DND-41 (cell line): ENCODE measurements around the gene TREM2.

ENCODE experiments used
- ATAC-seq: fragments of 200-7000 bp; cut with Tn5 transposase; 3 replicates; pipeline ENCODE4 v1.9.1; 2021; ENCODE audit warnings: low read depth; ENCODE audit not compliant: insufficient read depth
- DNase-seq: peaks from one replicate; pipeline ENCODE4 v3.0.0-alpha.2; 2020
- H2AFZ ChIP-seq: 2 replicates; pipeline ENCODE4 v1.6.0; 2012; ENCODE audit warnings: low read depth, low read length
- H3K27ac ChIP-seq: 2 replicates; pipeline ENCODE4 v1.5.1; 2012; ENCODE audit warnings: low read length, inconsistent platforms
- H3K27me3 ChIP-seq: fragments of 200-600 bp; sonication (generic); 2 replicates; pipeline ENCODE4 v1.6.0; 2012; ENCODE audit warnings: low read length, mild to moderate bottlenecking, inconsistent platforms; ENCODE audit not compliant: insufficient read depth, poor library complexity
- H3K36me3 ChIP-seq: 2 replicates; pipeline ENCODE4 v1.5.1; 2012; ENCODE audit warnings: low read length, inconsistent platforms; ENCODE audit not compliant: insufficient read depth
- H3K4me1 ChIP-seq: 2 replicates; pipeline ENCODE4 v1.5.1; 2012; ENCODE audit warnings: mild to moderate bottlenecking, low read length; ENCODE audit not compliant: insufficient read depth
- H3K4me2 ChIP-seq: 2 replicates; pipeline ENCODE4 v1.6.0; 2012; ENCODE audit warnings: mild to moderate bottlenecking, moderate library complexity, low read length, inconsistent platforms; ENCODE audit not compliant: insufficient read depth
- H3K4me3 ChIP-seq, 2 experiments: fragments of 200-600 bp in 1 of 2; shearing (Covaris generic) in 1 of 2; 2 replicates each; pipeline ENCODE4 v1.5.1; 2012 to 2016; ENCODE audit warnings: inconsistent platforms in 2 of 2, low read length in 2 of 2, mild to moderate bottlenecking in 2 of 2, low read depth in 1 of 2, moderate library complexity in 1 of 2
- H3K79me2 ChIP-seq: 2 replicates; pipeline ENCODE4 v1.6.0; 2012; ENCODE audit warnings: low read length, inconsistent platforms; ENCODE audit not compliant: insufficient read depth
- H3K9ac ChIP-seq: 2 replicates; pipeline ENCODE4 v1.6.0; 2012; ENCODE audit warnings: low read depth, mild to moderate bottlenecking, inconsistent platforms, low read length, moderate library complexity
- H3K9me3 ChIP-seq: 2 replicates; pipeline ENCODE4 v1.5.1; 2012; ENCODE audit warnings: low read length, moderate library complexity, mild to moderate bottlenecking, inconsistent platforms; ENCODE audit not compliant: insufficient read depth, severe bottlenecking
- H4K20me1 ChIP-seq: 2 replicates; pipeline ENCODE4 v1.6.0; 2012; ENCODE audit warnings: low read length; ENCODE audit not compliant: insufficient read depth
- EZH2 ChIP-seq: IDR thresholded peaks from 3 replicates; pipeline ENCODE4 v1.6.1; 2012; ENCODE audit warnings: borderline replicate concordance, low read depth, mild to moderate bottlenecking, moderate library complexity, low read length, inconsistent platforms; ENCODE audit not compliant: severe bottlenecking
- TF ChIP-seq, protein P1 (sequence below): IDR thresholded peaks from 2 replicates; pipeline ENCODE4 v1.5.1; 2012; ENCODE audit warnings: borderline replicate concordance, low read length, moderate library complexity, mild to moderate bottlenecking; ENCODE audit not compliant: poor library complexity, severe bottlenecking; ENCODE audit errors: extremely low read depth

The TREM2 gene

DNA sequence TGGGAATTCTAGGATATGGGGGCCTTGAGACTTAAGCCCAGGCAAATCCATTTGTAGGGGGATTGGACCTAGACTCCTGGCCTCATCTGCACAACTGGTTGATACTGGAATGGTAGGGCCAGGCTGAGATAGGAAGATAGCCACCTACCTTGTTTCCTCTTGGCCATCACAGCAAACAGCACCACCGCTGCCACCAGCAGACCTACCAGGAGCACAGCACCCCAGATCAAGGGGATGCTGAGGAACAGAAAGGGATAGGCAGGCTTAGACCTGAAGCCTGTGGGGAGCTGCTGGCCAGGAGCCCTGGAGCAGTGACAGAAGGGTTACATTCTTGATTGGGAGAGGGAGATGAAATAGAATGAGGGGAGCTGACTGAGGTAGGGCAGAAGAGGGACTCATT is 12.2 kb downstream of the TREM2 start:
- TF ChIP-seq, protein P1, sequence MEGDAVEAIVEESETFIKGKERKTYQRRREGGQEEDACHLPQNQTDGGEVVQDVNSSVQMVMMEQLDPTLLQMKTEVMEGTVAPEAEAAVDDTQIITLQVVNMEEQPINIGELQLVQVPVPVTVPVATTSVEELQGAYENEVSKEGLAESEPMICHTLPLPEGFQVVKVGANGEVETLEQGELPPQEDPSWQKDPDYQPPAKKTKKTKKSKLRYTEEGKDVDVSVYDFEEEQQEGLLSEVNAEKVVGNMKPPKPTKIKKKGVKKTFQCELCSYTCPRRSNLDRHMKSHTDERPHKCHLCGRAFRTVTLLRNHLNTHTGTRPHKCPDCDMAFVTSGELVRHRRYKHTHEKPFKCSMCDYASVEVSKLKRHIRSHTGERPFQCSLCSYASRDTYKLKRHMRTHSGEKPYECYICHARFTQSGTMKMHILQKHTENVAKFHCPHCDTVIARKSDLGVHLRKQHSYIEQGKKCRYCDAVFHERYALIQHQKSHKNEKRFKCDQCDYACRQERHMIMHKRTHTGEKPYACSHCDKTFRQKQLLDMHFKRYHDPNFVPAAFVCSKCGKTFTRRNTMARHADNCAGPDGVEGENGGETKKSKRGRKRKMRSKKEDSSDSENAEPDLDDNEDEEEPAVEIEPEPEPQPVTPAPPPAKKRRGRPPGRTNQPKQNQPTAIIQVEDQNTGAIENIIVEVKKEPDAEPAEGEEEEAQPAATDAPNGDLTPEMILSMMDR: no peak
- no peak for TF ChIP-seq EZH2
- ATAC-seq: no peak
- H3K27ac ChIP-seq: no peak overlapping the region
- no peak overlapping the region for H2AFZ ChIP-seq
- no peaks in the 10 kb centered on the region for H3K79me2 ChIP-seq
- no peak overlapping the region for H3K4me3 ChIP-seq
- DNase-seq: no peak
- H3K4me1 ChIP-seq: peaks cover 8% of the 10 kb centered on the region
- no peaks in the 10 kb centered on the region for H4K20me1 ChIP-seq
- no peaks in the 10 kb centered on the region for H3K36me3 ChIP-seq
- H3K27me3 ChIP-seq: no peaks in the 10 kb centered on the region
- no peak overlapping the region for H3K4me2 ChIP-seq
- H3K9me3 ChIP-seq: no peaks in the 10 kb centered on the region
- H3K9ac ChIP-seq: no peak overlapping the region

DNA sequence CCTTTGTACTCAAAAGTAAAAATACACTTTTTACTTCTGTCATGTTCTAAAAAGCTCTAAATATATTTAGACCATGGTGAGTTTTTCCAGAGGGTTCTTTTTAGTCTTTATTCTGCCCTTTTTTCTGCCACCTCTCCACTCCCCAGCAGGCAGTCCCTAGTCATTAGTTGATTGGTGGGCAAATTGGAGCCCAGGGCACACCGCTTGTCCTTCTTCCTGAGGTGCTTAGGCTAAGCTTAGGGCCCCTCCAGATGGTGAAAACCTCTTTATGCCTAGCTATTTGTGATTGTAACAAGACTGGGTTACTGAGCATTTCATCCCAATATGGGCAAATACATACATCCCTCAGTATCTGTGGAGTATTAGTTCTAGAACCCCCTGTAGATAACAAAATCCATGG is 15.0 kb downstream of the TREM2 start:
- no peak overlapping the region for H3K9ac ChIP-seq
- TF ChIP-seq, protein P1: no peak
- TF ChIP-seq EZH2: no peak
- ATAC-seq (peak; percentile 62), DNase-seq (no peak)
- no peaks in the 10 kb centered on the region for H4K20me1 ChIP-seq
- peaks cover 8% of the 10 kb centered on the region for H3K4me1 ChIP-seq
- no peak overlapping the region for H3K4me3 ChIP-seq
- H3K27ac ChIP-seq: no peak overlapping the region
- no peaks in the 10 kb centered on the region for H3K27me3 ChIP-seq
- H2AFZ ChIP-seq: no peak overlapping the region
- H3K4me2 ChIP-seq: no peak overlapping the region
- no peaks in the 10 kb centered on the region for H3K9me3 ChIP-seq
- H3K36me3 ChIP-seq: no peaks in the 10 kb centered on the region
- no peaks in the 10 kb centered on the region for H3K79me2 ChIP-seq

DNA sequence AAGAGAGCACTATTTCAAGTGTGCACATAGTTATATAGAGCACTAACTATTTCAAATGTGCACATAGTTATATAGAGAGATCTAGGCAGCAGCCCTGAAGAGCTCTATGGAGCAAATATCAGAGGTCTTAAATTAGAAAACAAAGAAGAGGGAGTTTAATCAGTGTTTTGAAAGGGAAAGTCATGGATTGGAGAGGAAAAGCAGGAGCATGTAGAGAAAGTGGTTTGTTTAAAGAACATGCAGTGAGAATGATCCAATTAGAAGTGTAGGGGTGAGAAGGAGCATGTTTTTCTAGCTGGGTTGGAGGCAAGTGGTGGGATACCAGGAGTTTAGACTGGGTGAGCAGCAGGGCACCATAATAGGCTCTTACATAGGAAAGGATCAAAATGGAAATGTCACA is 26.0 kb downstream of the TREM2 start:
- no peak for TF ChIP-seq EZH2
- TF ChIP-seq, protein P1: no peak
- H3K4me2 ChIP-seq: no peak overlapping the region
- no peak for ATAC-seq
- no peaks in the 10 kb centered on the region for H3K27me3 ChIP-seq
- no peak overlapping the region for H3K4me3 ChIP-seq
- H3K9ac ChIP-seq: no peak overlapping the region
- DNase-seq: no peak
- H3K9me3 ChIP-seq: no peaks in the 10 kb centered on the region
- no peak overlapping the region for H2AFZ ChIP-seq
- no peaks in the 10 kb centered on the region for H4K20me1 ChIP-seq
- no peak overlapping the region for H3K27ac ChIP-seq
- H3K4me1 ChIP-seq: no peaks in the 10 kb centered on the region
- no peaks in the 10 kb centered on the region for H3K79me2 ChIP-seq
- H3K36me3 ChIP-seq: peaks cover 6% of the 10 kb centered on the region; the same call in 1 of the 2 replicates

DNA sequence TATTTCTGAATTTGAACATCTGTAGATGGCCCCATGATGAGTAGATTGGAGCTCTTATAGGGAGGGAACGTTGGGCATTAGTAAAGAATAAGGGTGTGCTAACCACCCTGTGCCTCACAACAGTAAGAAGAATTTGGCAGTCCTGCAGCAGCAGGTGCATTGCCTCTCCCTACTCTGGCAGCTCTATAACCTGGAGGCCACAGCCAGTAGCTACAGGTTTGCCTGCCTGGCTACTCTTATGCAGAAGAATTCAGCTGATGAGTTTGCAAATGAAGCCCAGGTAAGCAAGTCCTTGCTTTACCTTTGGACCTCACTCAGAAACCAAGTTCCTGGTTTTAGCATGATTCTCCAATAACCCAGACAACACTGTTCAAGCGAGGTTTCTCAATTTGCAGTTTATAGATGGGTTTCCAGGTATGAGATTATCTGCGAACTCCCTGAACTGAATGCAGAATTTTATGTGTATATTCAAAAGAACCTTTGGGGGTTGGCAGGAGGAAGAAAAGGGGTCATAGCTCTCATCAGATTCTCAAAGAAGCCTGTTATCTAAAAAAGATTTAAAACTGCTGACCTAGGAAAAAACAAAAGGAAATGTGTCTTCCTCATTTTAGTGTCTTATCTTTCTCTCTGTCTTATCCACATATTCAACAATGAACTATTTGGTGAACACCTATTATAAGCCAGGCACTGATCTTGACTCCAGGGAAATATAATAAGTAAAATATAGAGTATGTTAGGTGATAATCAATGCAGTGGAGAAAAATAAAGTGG is 27.7 kb downstream of the TREM2 start:
- no peaks in the 10 kb centered on the region for H4K20me1 ChIP-seq
- no peaks in the 10 kb centered on the region for H3K27me3 ChIP-seq
- no peak overlapping the region for H3K9ac ChIP-seq
- H3K4me1 ChIP-seq: no peaks in the 10 kb centered on the region
- no peak overlapping the region for H3K4me3 ChIP-seq
- TF ChIP-seq, protein P1: no peak
- no peak for TF ChIP-seq EZH2
- no peak overlapping the region for H2AFZ ChIP-seq
- no peak for ATAC-seq
- H3K36me3 ChIP-seq: peaks cover 6% of the 10 kb centered on the region; the same call in 1 of the 2 replicates
- no peak overlapping the region for H3K4me2 ChIP-seq
- no peaks in the 10 kb centered on the region for H3K79me2 ChIP-seq
- no peaks in the 10 kb centered on the region for H3K9me3 ChIP-seq
- no peak for DNase-seq
- no peak overlapping the region for H3K27ac ChIP-seq
